ENCODE data around the gene SF3A1.

DNA sequence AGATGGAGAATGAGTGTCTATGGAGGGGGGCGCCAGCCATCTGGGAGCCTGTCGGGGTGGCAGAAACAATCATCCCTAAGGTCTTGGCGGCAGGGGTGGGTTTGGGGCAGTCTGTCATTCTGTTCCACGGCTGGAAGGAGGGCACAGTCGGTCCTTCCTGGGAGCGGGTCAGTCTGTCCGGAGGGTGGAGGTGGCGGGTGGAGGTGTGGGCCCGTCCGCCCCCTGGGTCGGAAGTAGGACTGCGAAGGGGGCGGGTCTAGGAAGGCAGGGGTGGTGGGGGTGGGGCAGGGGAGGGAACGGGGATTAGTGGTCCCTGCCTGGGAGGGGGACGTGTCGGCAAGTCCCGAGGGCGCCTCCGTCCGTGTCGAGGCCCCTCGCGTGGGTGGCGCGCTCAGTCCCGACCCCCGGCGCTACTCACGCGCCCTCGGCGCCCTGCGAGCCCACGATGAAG lies 30.4 kb downstream of the SF3A1 start:
- TF ChIP-seq POLR2A (IDR thresholded peaks at IDR 0.05): no peak
- TF ChIP-seq, protein P1, sequence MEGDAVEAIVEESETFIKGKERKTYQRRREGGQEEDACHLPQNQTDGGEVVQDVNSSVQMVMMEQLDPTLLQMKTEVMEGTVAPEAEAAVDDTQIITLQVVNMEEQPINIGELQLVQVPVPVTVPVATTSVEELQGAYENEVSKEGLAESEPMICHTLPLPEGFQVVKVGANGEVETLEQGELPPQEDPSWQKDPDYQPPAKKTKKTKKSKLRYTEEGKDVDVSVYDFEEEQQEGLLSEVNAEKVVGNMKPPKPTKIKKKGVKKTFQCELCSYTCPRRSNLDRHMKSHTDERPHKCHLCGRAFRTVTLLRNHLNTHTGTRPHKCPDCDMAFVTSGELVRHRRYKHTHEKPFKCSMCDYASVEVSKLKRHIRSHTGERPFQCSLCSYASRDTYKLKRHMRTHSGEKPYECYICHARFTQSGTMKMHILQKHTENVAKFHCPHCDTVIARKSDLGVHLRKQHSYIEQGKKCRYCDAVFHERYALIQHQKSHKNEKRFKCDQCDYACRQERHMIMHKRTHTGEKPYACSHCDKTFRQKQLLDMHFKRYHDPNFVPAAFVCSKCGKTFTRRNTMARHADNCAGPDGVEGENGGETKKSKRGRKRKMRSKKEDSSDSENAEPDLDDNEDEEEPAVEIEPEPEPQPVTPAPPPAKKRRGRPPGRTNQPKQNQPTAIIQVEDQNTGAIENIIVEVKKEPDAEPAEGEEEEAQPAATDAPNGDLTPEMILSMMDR (IDR thresholded peaks at IDR 0.05): no peak

Data from testis (tissue), 2 donors.